Astrocyte of the spinal cord (primary cell): ENCODE results near the gene GORASP1.

ENCODE experiments used
- DNase-seq: peaks from one replicate; pipeline ENCODE4 v3.0.0; 2011; ENCODE audit warnings: low read depth, low spot score
- H3K4me3 ChIP-seq: 2 replicates; pipeline ENCODE4 v1.5.1; 2011; ENCODE audit warnings: low read depth, mild to moderate bottlenecking, low read length, moderate library complexity
- in situ Hi-C: cut with HindIII; loops from 2 replicates; pipeline ENCODE4 v1.10.0; 2017; ENCODE audit warnings: low sequenced_read_pairs
- TF ChIP-seq, protein P1 (sequence below): IDR thresholded peaks from 2 replicates; pipeline ENCODE4 v1.5.1; 2012; ENCODE audit warnings: low read depth, mild to moderate bottlenecking, low read length, inconsistent platforms

GORASP1 gene

DNA sequence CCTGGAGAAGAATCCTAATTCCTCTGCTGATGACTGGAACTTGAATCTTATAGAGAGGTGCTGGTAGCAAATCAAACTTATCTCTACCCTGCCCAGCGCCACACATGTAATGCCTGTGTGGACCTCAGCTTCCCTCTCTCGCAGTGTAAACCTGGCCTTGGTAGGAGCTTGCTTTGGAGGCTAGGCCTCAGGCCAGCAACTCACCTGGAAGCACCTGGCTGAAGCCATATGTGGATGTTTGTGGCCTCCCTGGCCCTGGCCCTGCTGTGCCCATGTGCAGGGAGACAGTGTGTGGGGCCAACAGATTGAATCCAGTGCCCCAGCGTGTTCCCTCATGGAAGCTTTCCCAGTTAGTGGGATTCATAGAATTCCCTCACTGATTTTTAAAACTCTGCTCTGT lies 8.4 kb upstream of the GORASP1 start:
- TF ChIP-seq, protein P1, sequence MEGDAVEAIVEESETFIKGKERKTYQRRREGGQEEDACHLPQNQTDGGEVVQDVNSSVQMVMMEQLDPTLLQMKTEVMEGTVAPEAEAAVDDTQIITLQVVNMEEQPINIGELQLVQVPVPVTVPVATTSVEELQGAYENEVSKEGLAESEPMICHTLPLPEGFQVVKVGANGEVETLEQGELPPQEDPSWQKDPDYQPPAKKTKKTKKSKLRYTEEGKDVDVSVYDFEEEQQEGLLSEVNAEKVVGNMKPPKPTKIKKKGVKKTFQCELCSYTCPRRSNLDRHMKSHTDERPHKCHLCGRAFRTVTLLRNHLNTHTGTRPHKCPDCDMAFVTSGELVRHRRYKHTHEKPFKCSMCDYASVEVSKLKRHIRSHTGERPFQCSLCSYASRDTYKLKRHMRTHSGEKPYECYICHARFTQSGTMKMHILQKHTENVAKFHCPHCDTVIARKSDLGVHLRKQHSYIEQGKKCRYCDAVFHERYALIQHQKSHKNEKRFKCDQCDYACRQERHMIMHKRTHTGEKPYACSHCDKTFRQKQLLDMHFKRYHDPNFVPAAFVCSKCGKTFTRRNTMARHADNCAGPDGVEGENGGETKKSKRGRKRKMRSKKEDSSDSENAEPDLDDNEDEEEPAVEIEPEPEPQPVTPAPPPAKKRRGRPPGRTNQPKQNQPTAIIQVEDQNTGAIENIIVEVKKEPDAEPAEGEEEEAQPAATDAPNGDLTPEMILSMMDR = no peak
- no peak overlapping the region for H3K4me3 ChIP-seq
- DNase-seq = no peak
- in situ Hi-C loops = loop anchor here (25.0 kb wide), 1 partner anchor 171 kb away; the partner anchor contains the start of gene CX3CR1

DNA sequence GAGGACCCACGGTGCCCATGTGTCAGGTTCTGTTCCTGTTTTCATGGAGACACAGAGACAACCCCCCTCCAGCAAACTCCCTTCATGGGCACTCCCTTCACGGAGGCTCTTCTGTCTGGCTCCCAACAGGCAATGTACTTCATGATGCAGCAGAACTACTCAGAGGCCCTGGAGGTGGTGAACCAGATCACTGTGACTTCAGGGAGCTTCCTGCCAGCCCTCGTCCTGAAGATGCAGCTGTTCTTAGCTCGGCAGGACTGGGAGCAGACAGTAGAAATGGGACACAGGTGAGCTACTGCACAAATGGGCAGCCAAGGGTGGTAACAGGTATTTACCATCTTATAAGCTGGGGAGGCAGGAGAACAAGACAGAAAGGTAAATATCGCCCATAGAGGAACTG lies 7.0 kb upstream of the GORASP1 start:
- TF ChIP-seq, protein P1 = no peak
- H3K4me3 ChIP-seq = no peak overlapping the region
- in situ Hi-C loops = loop anchor here (25.0 kb wide), 1 partner anchor 173 kb away; the partner anchor contains the start of gene CX3CR1
- no peak for DNase-seq

DNA sequence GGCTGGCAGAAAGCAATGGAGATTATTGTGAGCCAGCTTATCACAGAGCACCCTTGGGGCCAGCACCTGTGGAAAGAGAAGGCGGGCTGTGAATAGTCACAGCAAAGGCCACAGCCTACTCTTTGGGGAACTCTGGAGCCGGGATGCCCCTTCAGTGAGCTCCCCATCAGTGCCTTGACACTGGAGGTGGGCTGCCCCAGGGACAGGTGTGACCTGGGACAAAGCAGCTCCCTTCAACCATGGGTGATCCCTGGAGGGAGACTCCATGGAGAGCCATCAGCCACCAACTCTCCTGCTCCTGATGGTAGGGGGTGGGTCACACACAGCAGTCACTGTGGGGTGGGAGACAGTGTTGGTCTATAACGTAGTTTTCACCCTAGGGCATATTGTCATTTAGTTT lies 5.9 kb upstream of the GORASP1 start:
- DNase-seq = no peak

GRCh38 chr3:39112535-39112934 lies 5.1 kb upstream of the GORASP1 start:
- H3K4me3 ChIP-seq = no peak overlapping the region
- TF ChIP-seq, protein P1 = no peak
- in situ Hi-C loops = loop anchor here (25.0 kb wide), 1 partner anchor 175 kb away; the partner anchor contains the start of gene CX3CR1
- no peak for DNase-seq

More for the DNA sequence above, 5.9 kb upstream of the GORASP1 start:
- TF ChIP-seq, protein P1 = no peak
- in situ Hi-C loops = loop anchor here (25.0 kb wide), 1 partner anchor 174 kb away; the partner anchor contains the start of gene CX3CR1
- H3K4me3 ChIP-seq = no peak overlapping the region

DNA sequence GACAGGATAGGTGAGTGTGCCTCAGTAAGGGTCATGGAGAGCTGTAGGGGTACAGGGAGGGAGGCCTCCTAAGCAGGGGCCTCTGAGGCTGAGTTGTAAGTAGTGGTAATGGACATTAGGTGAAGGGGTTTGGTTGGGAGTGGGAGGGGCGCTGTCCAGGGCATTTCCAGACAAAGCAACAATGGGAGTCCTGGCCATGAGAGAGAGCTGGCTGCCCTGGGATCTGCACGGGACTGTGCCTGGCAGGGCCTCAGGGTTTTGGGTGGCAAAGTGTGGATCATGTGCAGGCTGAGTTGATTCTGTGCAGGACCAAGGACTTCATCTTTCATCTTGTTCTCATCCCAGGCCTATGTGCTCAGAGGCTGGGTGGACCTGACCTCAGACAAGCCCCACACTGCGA lies 4.7 kb upstream of the GORASP1 start:
- no peak overlapping the region for H3K4me3 ChIP-seq
- no peak for DNase-seq
- TF ChIP-seq, protein P1 = no peak
- in situ Hi-C loops = loop anchor here (25.0 kb wide), 1 partner anchor 175 kb away; the partner anchor contains the start of gene CX3CR1

- in situ Hi-C loops = loop anchor here (25.0 kb wide), 1 partner anchor 177 kb away; the partner anchor contains the start of gene CX3CR1
- TF ChIP-seq, protein P1 = no peak
- DNase-seq = no peak
- no peak overlapping the region for H3K4me3 ChIP-seq
These were observed 2.7 kb upstream of the GORASP1 start for GRCh38 chr3:39110041-39110639.
